NCI-H82 treated with DMSO at 0.1 percent for 48 hours (cell line): ENCODE data around the gene ALCAM.

Source experiments
- DNase-seq: peaks from one replicate; lab custom pipeline; 2025; ENCODE audit not compliant: unreplicated experiment; lab: John Stamatoyannopoulos, UW

The ALCAM gene

GRCh38 chr3:105526360-105527111 is 159.8 kb downstream of the ALCAM start:
- DNase-seq, result no peak

GRCh38 chr3:105527535-105527934 is 160.8 kb downstream of the ALCAM start:
- no peak for DNase-seq

- DNase-seq, result no peak
Measured at GRCh38 chr3:105527949-105528348, 161.2 kb downstream of the ALCAM start.

- DNase-seq, result no peak
Measured at GRCh38 chr3:105528955-105529354, 162.2 kb downstream of the ALCAM start.

GRCh38 chr3:105529456-105529855 is 162.7 kb downstream of the ALCAM start:
- DNase-seq, result no peak

- no peak for DNase-seq
Measured at GRCh38 chr3:105532251-105532650, 165.5 kb downstream of the ALCAM start.

- no peak for DNase-seq
Measured at GRCh38 chr3:105533960-105534359, 167.3 kb downstream of the ALCAM start.

GRCh38 chr3:105534491-105534890 is 167.8 kb downstream of the ALCAM start:
- DNase-seq, result no peak

- DNase-seq, result no peak
Measured at GRCh38 chr3:105537371-105538080, 170.8 kb downstream of the ALCAM start.

GRCh38 chr3:105538483-105538882 is 171.8 kb downstream of the ALCAM start:
- DNase-seq, result no peak

GRCh38 chr3:105539897-105540296 is 173.2 kb downstream of the ALCAM start:
- no peak for DNase-seq

GRCh38 chr3:105542282-105543019 is 175.7 kb downstream of the ALCAM start:
- DNase-seq, result no peak

- DNase-seq, result no peak
Measured at GRCh38 chr3:105545051-105545450, 178.3 kb downstream of the ALCAM start.

GRCh38 chr3:105553851-105554250 is 187.1 kb downstream of the ALCAM start:
- DNase-seq, result no peak

GRCh38 chr3:105555206-105555605 is 188.5 kb downstream of the ALCAM start:
- no peak for DNase-seq

GRCh38 chr3:105559856-105560255 is 193.1 kb downstream of the ALCAM start:
- no peak for DNase-seq

GRCh38 chr3:105561876-105562275 is 195.2 kb downstream of the ALCAM start:
- no peak for DNase-seq

- DNase-seq, result no peak
Measured at GRCh38 chr3:105564546-105565288, 198.0 kb downstream of the ALCAM start.

- no peak for DNase-seq
Measured at GRCh38 chr3:105571005-105571404, 204.3 kb downstream of the ALCAM start.

GRCh38 chr3:105572501-105572900 is 205.8 kb downstream of the ALCAM start:
- DNase-seq, result no peak

- DNase-seq, result no peak
Measured at GRCh38 chr3:105579439-105579838, 212.7 kb downstream of the ALCAM start.
